PC-3 (cell line): ENCODE data around the gene XPR1. TPM values are rescaled to one million over a fixed set of nuclear protein-coding genes. Genes with fewer than 3 reads are reported as not detected.

ENCODE experiments used
- ATAC-seq: fragments of 200-7000 bp; cut with Tn5 transposase; 2 replicates; pipeline ENCODE4 v1.9.1; 2020; ENCODE audit warnings: mild to moderate bottlenecking, moderate library complexity
- BruUV-seq: library from RNA; stranded (reverse); fragments of 400-500 nt; replicated peaks from 2 replicates; lab custom pipeline; 2021; lab: Mats Ljungman, UMichigan
- CTCF ChIA-PET: fragments of 300-600 bp; sonication (Branson Sonifier 250); formaldehyde crosslinking; loops from one replicate; lab custom pipeline; 2022; ENCODE audit warnings: antibody characterized with exemption; lab: Charles Lee
- POLR2A ChIA-PET: fragments of 300-600 bp; sonication (Branson Sonifier 250); formaldehyde crosslinking; loops from one replicate; lab custom pipeline; 2022; ENCODE audit warnings: antibody characterized with exemption; ENCODE audit not compliant: unreplicated experiment; lab: Charles Lee
- DNase-seq: peaks from one replicate; pipeline ENCODE4 v3.0.0-alpha.2; 2015
- H2AFZ ChIP-seq: fragments of 300-600 bp; sonication (generic); 2 replicates; pipeline ENCODE4 v1.6.0; 2016; ENCODE audit warnings: antibody characterized with exemption, low read length
- H3F3A ChIP-seq: fragments of 300-600 bp; sonication (generic); one replicate; pipeline ENCODE4 v1.6.0; 2017; ENCODE audit warnings: antibody characterized with exemption, low read length, control low read depth, mild to moderate bottlenecking; ENCODE audit not compliant: unreplicated experiment
- H3K27ac ChIP-seq: fragments of 300-600 bp; sonication (generic); 2 replicates; pipeline ENCODE4 v1.5.1; 2016; ENCODE audit warnings: mild to moderate bottlenecking, low read length
- H3K27me3 ChIP-seq: fragments of 300-600 bp; sonication (generic); 2 replicates; pipeline ENCODE4 v1.6.1; 2016; ENCODE audit warnings: low read length, mixed read lengths
- H3K36me3 ChIP-seq: fragments of 300-600 bp; sonication (generic); 2 replicates; pipeline ENCODE4 v1.6.1; 2016; ENCODE audit warnings: low read depth, mixed run types, low read length, mixed read lengths
- H3K4me1 ChIP-seq: fragments of 300-600 bp; sonication (generic); 2 replicates; pipeline ENCODE4 v1.5.1; 2016; ENCODE audit warnings: low read length; ENCODE audit not compliant: insufficient read depth
- H3K4me2 ChIP-seq: fragments of 300-600 bp; sonication (generic); 2 replicates; pipeline ENCODE4 v1.6.0; 2016; ENCODE audit warnings: low read length
- H3K4me3 ChIP-seq: fragments of 300-600 bp; sonication (generic); 2 replicates; pipeline ENCODE4 v1.5.1; 2016; ENCODE audit warnings: mild to moderate bottlenecking, low read length, mixed read lengths
- H3K79me2 ChIP-seq: fragments of 300-600 bp; sonication (generic); 2 replicates; pipeline ENCODE4 v1.6.1; 2017; ENCODE audit warnings: low read length, mixed read lengths
- H3K9ac ChIP-seq: fragments of 300-600 bp; sonication (generic); 2 replicates; pipeline ENCODE4 v1.6.0; 2016; ENCODE audit warnings: mild to moderate bottlenecking, low read length
- H3K9me2 ChIP-seq: fragments of 300-600 bp; sonication (generic); replicated peaks from 2 replicates; pipeline ENCODE4 v1.6.1; 2016; ENCODE audit warnings: mixed run types, low read length, mixed read lengths
- H3K9me3 ChIP-seq: fragments of 300-600 bp; sonication (generic); 2 replicates; pipeline ENCODE4 v1.6.1; 2016; ENCODE audit warnings: low read length, mixed read lengths
- H4K20me1 ChIP-seq: fragments of 300-600 bp; sonication (generic); 2 replicates; pipeline ENCODE4 v1.6.1; 2016; ENCODE audit warnings: low read length, mixed read lengths
- CTCF ChIP-seq: fragments of 300-600 bp; sonication (generic); conservative IDR thresholded peaks from 2 replicates; pipeline ENCODE4 v1.5.1; 2017; ENCODE audit warnings: antibody characterized with exemption, low read depth, mild to moderate bottlenecking, low read length
- EZH2 ChIP-seq: fragments of 300-600 bp; sonication (generic); IDR thresholded peaks from one replicate; pipeline ENCODE4 v1.6.1; 2017; ENCODE audit warnings: antibody characterized with exemption, mild to moderate bottlenecking, low read length; ENCODE audit not compliant: unreplicated experiment
- EZH2phosphoT487 ChIP-seq: fragments of 300-600 bp; sonication (generic); IDR thresholded peaks from 2 replicates; pipeline ENCODE4 v1.6.1; 2018; ENCODE audit warnings: mild to moderate bottlenecking, antibody characterized with exemption, low read length, borderline replicate concordance
- intact Hi-C: fragments of 100-400 bp; cut with micrococcal nuclease; formaldehyde crosslinking; loops from 2 replicates; pipeline ENCODE4 v1.9.0; 2023
- total RNA-seq: library from RNA; depleted of rRNA; stranded (reverse); fragments of >200 nt; gene quantifications from 2 replicates; pipeline ENCODE4 v1.2.3, GENCODE V29; 2014

The XPR1 gene
- total RNA-seq, 1 experiment from 2014 or later: 8.2 TPM

GRCh38 chr1:180927841-180928240 lies 296.0 kb downstream of the XPR1 start:
- Histone ChIP-seq H3K9me3 (no peaks in the 10 kb centered on the region), H3K9me2 (no peaks in the 10 kb centered on the region), H2AFZ (no peak overlapping the region), H3K27me3 (no peaks in the 10 kb centered on the region), H4K20me1 (no peaks in the 10 kb centered on the region), H3K4me2 (no peak overlapping the region), H3K9ac (no peak overlapping the region), H3K27ac (no peak overlapping the region), H3K4me1 (no peaks in the 10 kb centered on the region), H3K79me2 (no peaks in the 10 kb centered on the region), H3K36me3 (no peaks in the 10 kb centered on the region), H3F3A (no peaks in the 10 kb centered on the region), H3K4me3 (no peak overlapping the region)
- ChIA-PET CTCF (no interaction called here), POLR2A (no interaction called here)
- TF ChIP-seq EZH2 (no peak), EZH2phosphoT487 (no peak), CTCF (no peak)
- BruUV-seq: no TSS peak
- ATAC-seq (no peak), DNase-seq (no peak)
- intact Hi-C loops: no loop called here

DNA sequence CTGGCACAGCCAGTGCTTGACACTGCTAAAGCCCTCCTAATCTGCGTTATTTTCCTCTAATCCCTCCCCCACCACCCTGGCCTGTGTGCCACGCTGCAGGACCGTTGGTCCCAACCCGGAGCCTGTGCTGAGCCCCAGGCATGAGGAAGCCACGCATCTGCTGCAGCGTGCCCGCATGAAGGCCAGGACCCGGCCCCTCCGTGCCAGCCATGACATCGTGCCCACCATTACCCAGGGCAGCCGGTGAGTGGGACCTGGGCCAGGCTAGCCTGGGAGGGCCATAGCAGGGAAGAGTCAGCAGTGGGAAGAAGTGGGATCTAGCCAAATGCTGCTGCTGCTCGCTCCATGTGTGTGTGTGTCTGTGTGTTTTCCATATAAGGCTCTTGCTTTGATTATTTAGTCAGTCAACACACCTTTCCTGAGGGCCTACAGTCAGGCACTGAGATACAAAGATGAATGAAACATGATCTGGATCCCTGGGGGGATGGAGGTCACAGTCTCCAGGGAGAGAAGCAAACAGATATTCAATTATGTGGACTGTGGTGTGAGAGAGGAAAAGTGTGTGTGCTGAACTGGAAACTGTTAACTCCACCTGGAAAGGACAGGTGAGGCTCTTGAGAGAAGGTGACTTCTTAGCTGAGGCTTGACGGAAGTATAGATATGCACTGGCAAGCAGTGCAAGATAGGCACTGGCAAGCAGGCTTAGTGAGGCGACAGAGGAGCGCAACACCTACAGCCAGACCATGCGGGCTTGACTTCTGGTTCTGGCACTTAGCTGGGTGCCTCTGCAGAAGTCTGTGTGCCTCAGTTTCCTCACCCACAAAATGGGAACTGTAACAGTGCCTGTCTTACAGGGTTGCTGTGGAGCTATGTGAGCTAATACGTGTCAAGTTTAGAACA lies 296.8 kb downstream of the XPR1 start:
- H4K20me1 ChIP-seq: no peaks in the 10 kb centered on the region

More for the DNA sequence above, 296.8 kb downstream of the XPR1 start:
- Histone ChIP-seq H3K27me3 (no peaks in the 10 kb centered on the region), H3K9me3 (no peaks in the 10 kb centered on the region), H3K4me2 (no peak overlapping the region), H3K9me2 (no peaks in the 10 kb centered on the region), H3K4me1 (no peaks in the 10 kb centered on the region), H3K4me3 (no peak overlapping the region), H3K79me2 (no peaks in the 10 kb centered on the region), H3K9ac (no peak overlapping the region), H2AFZ (no peak overlapping the region), H3K27ac (no peak overlapping the region), H3K36me3 (no peaks in the 10 kb centered on the region), H3F3A (no peaks in the 10 kb centered on the region)
- ChIA-PET CTCF (no interaction called here), POLR2A (no interaction called here)
- intact Hi-C loops: no loop called here
- DNase-seq (no peak), ATAC-seq (no peak)
- no peak for TF ChIP-seq EZH2
- no peak for TF ChIP-seq CTCF
- no peak for TF ChIP-seq EZH2phosphoT487
- BruUV-seq: no TSS peak
